ENCODE measurements around the gene KRT15.

DNA sequence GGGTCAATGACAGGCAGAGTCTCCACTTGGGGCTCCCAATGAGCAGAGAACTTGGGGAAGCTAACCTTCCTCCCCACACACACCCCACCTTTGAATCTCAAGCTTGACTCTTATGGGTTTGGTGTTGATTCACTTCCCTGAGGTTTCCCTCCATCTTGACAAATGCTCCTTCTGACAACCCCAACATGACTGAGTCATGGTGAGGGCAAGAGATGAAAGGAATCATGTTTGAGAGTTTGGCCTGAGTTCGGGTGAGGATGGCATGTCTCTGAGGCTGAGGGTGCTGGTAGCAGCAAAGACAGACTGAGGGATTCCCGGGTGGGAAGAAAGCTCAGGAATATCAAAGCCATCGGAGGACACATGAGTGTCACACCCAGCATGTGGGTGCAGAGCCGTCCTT, 34.5 kb upstream of the KRT15 start:
- TF ChIP-seq CREB1 (IDR thresholded peaks at IDR 0.05; ENCODE audit: low read depth) = no peak
- no peak for TF ChIP-seq PAX5 (IDR thresholded peaks at IDR 0.05; ENCODE audit: borderline replicate concordance, low read depth, low read length)
- TF ChIP-seq, protein P1, sequence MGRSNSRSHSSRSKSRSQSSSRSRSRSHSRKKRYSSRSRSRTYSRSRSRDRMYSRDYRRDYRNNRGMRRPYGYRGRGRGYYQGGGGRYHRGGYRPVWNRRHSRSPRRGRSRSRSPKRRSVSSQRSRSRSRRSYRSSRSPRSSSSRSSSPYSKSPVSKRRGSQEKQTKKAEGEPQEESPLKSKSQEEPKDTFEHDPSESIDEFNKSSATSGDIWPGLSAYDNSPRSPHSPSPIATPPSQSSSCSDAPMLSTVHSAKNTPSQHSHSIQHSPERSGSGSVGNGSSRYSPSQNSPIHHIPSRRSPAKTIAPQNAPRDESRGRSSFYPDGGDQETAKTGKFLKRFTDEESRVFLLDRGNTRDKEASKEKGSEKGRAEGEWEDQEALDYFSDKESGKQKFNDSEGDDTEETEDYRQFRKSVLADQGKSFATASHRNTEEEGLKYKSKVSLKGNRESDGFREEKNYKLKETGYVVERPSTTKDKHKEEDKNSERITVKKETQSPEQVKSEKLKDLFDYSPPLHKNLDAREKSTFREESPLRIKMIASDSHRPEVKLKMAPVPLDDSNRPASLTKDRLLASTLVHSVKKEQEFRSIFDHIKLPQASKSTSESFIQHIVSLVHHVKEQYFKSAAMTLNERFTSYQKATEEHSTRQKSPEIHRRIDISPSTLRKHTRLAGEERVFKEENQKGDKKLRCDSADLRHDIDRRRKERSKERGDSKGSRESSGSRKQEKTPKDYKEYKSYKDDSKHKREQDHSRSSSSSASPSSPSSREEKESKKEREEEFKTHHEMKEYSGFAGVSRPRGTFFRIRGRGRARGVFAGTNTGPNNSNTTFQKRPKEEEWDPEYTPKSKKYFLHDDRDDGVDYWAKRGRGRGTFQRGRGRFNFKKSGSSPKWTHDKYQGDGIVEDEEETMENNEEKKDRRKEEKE (IDR thresholded peaks at IDR 0.05) = no peak
- TF ChIP-seq, protein P2, sequence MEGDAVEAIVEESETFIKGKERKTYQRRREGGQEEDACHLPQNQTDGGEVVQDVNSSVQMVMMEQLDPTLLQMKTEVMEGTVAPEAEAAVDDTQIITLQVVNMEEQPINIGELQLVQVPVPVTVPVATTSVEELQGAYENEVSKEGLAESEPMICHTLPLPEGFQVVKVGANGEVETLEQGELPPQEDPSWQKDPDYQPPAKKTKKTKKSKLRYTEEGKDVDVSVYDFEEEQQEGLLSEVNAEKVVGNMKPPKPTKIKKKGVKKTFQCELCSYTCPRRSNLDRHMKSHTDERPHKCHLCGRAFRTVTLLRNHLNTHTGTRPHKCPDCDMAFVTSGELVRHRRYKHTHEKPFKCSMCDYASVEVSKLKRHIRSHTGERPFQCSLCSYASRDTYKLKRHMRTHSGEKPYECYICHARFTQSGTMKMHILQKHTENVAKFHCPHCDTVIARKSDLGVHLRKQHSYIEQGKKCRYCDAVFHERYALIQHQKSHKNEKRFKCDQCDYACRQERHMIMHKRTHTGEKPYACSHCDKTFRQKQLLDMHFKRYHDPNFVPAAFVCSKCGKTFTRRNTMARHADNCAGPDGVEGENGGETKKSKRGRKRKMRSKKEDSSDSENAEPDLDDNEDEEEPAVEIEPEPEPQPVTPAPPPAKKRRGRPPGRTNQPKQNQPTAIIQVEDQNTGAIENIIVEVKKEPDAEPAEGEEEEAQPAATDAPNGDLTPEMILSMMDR (IDR thresholded peaks at IDR 0.05 in 2 of 3, conservative IDR thresholded peaks at IDR 0.05 in 1 of 3; ENCODE audit: control insufficient read depth in 2 of 3, extremely low read depth in 1 of 3, insufficient read depth in 1 of 3, low read depth in 3 of 3, low read length in 3 of 3) = no peak

Measured in GM12878 (cell line).